Peyer's patch (tissue), 4 donors: ENCODE measurements around the gene NCKAP5. TPM values are rescaled to one million over a fixed set of nuclear protein-coding genes. Genes with fewer than 3 reads are reported as not detected.

Experiments used
- DNase-seq, 3 donors: peaks; one replicate each; pipeline ENCODE4 v3.0.0-alpha.2; 2017 to 2019
- H3K27ac ChIP-seq, 4 donors: fragments of 200-600 bp; sonication (generic); one replicate each; pipeline ENCODE4 v1.5.1; 2016 to 2019
- H3K27me3 ChIP-seq, 2 donors: fragments of 200-600 bp; sonication (generic); one replicate each; pipeline ENCODE4 v1.5.1; 2019
- H3K36me3 ChIP-seq, 3 donors: fragments of 200-600 bp; sonication (generic); one replicate each; pipeline ENCODE4 v1.5.1; 2016 to 2019
- H3K4me1 ChIP-seq, 4 donors: fragments of 200-600 bp; sonication (generic); one replicate each; pipeline ENCODE4 v1.5.1; 2016 to 2019
- H3K4me3 ChIP-seq, 4 donors: fragments of 200-600 bp; sonication (generic); 1 replicate in 3 of 4; 2 replicates in 1 of 4; pipeline ENCODE4 v1.5.1; 2016 to 2019; ENCODE audit warnings: mild to moderate bottlenecking in 1 of 4
- H3K9me3 ChIP-seq, 4 donors: fragments of 200-600 bp; sonication (generic); one replicate each; pipeline ENCODE4 v1.5.1; 2016 to 2019; ENCODE audit warnings: mild to moderate bottlenecking in 1 of 4
- CTCF ChIP-seq, 6 experiments: fragments of 450-650 bp in 4 of 6; fragments of 200-600 bp in 2 of 6; sonication (generic) in 1 of 6; IDR thresholded peaks; one replicate each; pipeline ENCODE4 v1.5.1; 2017 to 2019; ENCODE audit warnings: antibody characterized with exemption in 6 of 6, mild to moderate bottlenecking in 3 of 6, moderate library complexity in 1 of 6
- POLR2A ChIP-seq, 2 donors: fragments of 450-650 bp; IDR thresholded peaks; one replicate each; pipeline ENCODE4 v1.5.1; 2017; ENCODE audit warnings: antibody characterized with exemption in 2 of 2, mild to moderate bottlenecking in 2 of 2, moderate library complexity in 2 of 2
- total RNA-seq, 4 donors: library from RNA; depleted of rRNA; stranded (reverse); fragments of >200 nt; gene quantifications; one replicate each; pipeline ENCODE4 v1.1.0, GENCODE V29; 2016

Gene NCKAP5
- total RNA-seq, 4 donors from 2014 or later, result 9.1 to 28.5 (median 22.5) TPM

- H3K4me3 ChIP-seq, result no peak overlapping the region
- DNase-seq, result no peak
- H3K4me1 ChIP-seq, result no peaks in the 10 kb centered on the region
- no peaks in the 10 kb centered on the region for H3K9me3 ChIP-seq
- no peaks in the 10 kb centered on the region for H3K36me3 ChIP-seq
- no peak for TF ChIP-seq POLR2A (IDR thresholded peaks at IDR 0.05)
- no peak for TF ChIP-seq CTCF (IDR thresholded peaks at IDR 0.05)
- no peaks in the 10 kb centered on the region for H3K27me3 ChIP-seq
- no peak overlapping the region for H3K27ac ChIP-seq
Observed at GRCh38 chr2:132860220-132860619, 708.0 kb downstream of the NCKAP5 start.

GRCh38 chr2:132859590-132859989 lies 708.7 kb downstream of the NCKAP5 start:
- no peak overlapping the region for H3K27ac ChIP-seq
- DNase-seq, result no peak
- TF ChIP-seq CTCF (IDR thresholded peaks at IDR 0.05) (no peak), POLR2A (IDR thresholded peaks at IDR 0.05) (no peak)

GRCh38 chr2:132857319-132857718 lies 710.9 kb downstream of the NCKAP5 start:
- no peaks in the 10 kb centered on the region for H3K27me3 ChIP-seq
- no peak for TF ChIP-seq POLR2A (IDR thresholded peaks at IDR 0.05)
- TF ChIP-seq CTCF (IDR thresholded peaks at IDR 0.05), result no peak
- DNase-seq, result no peak
- H3K9me3 ChIP-seq, result no peaks in the 10 kb centered on the region
- H3K27ac ChIP-seq, result no peak overlapping the region
- no peak overlapping the region for H3K4me3 ChIP-seq
- no peaks in the 10 kb centered on the region for H3K36me3 ChIP-seq
- no peaks in the 10 kb centered on the region for H3K4me1 ChIP-seq

More at GRCh38 chr2:132859590-132859989, 708.7 kb downstream of the NCKAP5 start:
- no peaks in the 10 kb centered on the region for H3K4me1 ChIP-seq
- no peaks in the 10 kb centered on the region for H3K9me3 ChIP-seq
- no peaks in the 10 kb centered on the region for H3K27me3 ChIP-seq
- H3K36me3 ChIP-seq, result no peaks in the 10 kb centered on the region
- H3K4me3 ChIP-seq, result no peak overlapping the region

GRCh38 chr2:132850688-132851087 lies 717.6 kb downstream of the NCKAP5 start:
- no peak overlapping the region for H3K4me3 ChIP-seq
- TF ChIP-seq POLR2A (IDR thresholded peaks at IDR 0.05) (no peak), CTCF (IDR thresholded peaks at IDR 0.05) (no peak)
- no peak overlapping the region for H3K27ac ChIP-seq
- DNase-seq, result no peak
- no peaks in the 10 kb centered on the region for H3K36me3 ChIP-seq
- H3K4me1 ChIP-seq, result no peaks in the 10 kb centered on the region
- H3K27me3 ChIP-seq, result no peaks in the 10 kb centered on the region
- H3K9me3 ChIP-seq, result no peaks in the 10 kb centered on the region

GRCh38 chr2:132849118-132849517 lies 719.1 kb downstream of the NCKAP5 start:
- TF ChIP-seq POLR2A (IDR thresholded peaks at IDR 0.05), result no peak
- TF ChIP-seq CTCF (IDR thresholded peaks at IDR 0.05), result no peak
- H3K27me3 ChIP-seq, result no peaks in the 10 kb centered on the region
- H3K4me3 ChIP-seq, result no peak overlapping the region
- DNase-seq, result no peak
- H3K9me3 ChIP-seq, result no peaks in the 10 kb centered on the region
- no peak overlapping the region for H3K27ac ChIP-seq
- no peaks in the 10 kb centered on the region for H3K4me1 ChIP-seq
- H3K36me3 ChIP-seq, result no peaks in the 10 kb centered on the region

GRCh38 chr2:132845339-132845738 lies 722.9 kb downstream of the NCKAP5 start:
- Histone ChIP-seq H3K27ac (no peak overlapping the region), H3K4me3 (no peak overlapping the region), H3K9me3 (no peaks in the 10 kb centered on the region), H3K36me3 (no peaks in the 10 kb centered on the region), H3K27me3 (no peaks in the 10 kb centered on the region), H3K4me1 (no peaks in the 10 kb centered on the region)
- DNase-seq, result no peak
- no peak for TF ChIP-seq POLR2A (IDR thresholded peaks at IDR 0.05)
